ENCODE data around the gene MBD5.

MBD5 gene

DNA sequence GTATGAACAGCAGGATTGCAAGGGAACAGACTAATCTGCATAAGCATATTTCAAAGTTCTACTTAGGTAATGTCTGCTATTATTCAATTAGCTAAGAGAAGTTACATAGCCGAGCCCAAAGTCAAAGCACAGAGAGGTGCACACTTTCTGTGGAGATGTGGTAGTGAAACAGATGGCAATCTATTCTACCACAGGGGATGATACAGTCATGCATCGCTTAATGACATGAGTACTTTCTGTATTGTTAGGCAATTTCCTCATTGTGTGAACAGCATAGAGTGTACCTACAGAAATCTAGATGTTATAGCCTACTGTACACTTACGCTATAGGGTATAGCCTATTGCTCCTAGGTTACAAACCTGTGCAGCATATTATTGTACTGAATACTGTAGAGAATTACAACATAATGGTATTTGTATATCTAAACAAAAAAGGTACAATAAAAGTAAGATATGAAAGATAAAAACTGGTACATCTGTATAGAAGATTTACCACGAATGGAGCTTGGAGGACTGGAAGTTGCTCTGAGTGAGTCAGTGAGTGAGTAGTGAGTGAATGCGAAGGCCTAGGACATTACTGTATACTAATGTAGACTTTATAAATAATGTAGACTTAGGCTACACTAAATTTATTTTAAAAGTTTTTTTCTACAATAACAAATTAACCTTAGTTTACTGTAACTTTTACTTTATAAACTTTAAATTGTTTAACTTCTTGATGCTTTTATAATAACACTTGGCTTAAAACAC, 197.6 kb downstream of the MBD5 start:
- ChIA-PET POLR2A (no interaction called here), CTCF (interaction anchor here (1.1 kb wide), 1 partner anchor 228 kb away, joined by 3 read pairs; no protein-coding TSS in a partner anchor)
- no peak overlapping the region for H3K4me3 ChIP-seq (ENCODE audit: low read depth, low read length)
- DNase-seq (ENCODE audit: low read depth, low spot score) = no peak
- TF ChIP-seq, protein P1, sequence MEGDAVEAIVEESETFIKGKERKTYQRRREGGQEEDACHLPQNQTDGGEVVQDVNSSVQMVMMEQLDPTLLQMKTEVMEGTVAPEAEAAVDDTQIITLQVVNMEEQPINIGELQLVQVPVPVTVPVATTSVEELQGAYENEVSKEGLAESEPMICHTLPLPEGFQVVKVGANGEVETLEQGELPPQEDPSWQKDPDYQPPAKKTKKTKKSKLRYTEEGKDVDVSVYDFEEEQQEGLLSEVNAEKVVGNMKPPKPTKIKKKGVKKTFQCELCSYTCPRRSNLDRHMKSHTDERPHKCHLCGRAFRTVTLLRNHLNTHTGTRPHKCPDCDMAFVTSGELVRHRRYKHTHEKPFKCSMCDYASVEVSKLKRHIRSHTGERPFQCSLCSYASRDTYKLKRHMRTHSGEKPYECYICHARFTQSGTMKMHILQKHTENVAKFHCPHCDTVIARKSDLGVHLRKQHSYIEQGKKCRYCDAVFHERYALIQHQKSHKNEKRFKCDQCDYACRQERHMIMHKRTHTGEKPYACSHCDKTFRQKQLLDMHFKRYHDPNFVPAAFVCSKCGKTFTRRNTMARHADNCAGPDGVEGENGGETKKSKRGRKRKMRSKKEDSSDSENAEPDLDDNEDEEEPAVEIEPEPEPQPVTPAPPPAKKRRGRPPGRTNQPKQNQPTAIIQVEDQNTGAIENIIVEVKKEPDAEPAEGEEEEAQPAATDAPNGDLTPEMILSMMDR (IDR thresholded peaks at IDR 0.05; ENCODE audit: insufficient read depth, low read length, missing control alignments) = no peak

DNA sequence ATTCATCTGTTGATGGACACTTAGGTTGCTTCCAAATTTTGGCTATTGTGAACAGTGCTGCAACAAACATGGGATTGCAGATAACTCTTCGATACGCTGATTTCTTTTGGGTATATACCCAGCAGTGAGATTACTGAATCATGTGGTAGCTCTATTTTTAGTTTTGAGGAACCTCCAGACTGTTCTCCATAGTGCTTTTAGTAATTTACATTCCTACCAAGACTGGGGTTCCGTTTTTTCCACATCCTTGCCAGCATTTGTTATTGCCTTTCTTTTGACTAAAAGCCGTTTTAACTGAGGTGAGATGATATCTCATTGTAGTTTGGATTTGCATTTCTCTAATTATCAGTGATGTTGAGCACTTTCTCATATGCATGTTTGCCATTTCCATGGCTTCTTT, 200.3 kb downstream of the MBD5 start:
- H3K4me3 ChIP-seq (ENCODE audit: low read depth, low read length) = no peak overlapping the region
- CTCF ChIA-PET = interaction anchor here (0.6 kb wide), 1 partner anchor 288 kb away, joined by 3 read pairs; no protein-coding TSS in a partner anchor
- no peak for DNase-seq (ENCODE audit: low read depth, low spot score)
- POLR2A ChIA-PET = no interaction called here
- TF ChIP-seq, protein P1 (IDR thresholded peaks at IDR 0.05; ENCODE audit: insufficient read depth, low read length, missing control alignments) = no peak

DNA sequence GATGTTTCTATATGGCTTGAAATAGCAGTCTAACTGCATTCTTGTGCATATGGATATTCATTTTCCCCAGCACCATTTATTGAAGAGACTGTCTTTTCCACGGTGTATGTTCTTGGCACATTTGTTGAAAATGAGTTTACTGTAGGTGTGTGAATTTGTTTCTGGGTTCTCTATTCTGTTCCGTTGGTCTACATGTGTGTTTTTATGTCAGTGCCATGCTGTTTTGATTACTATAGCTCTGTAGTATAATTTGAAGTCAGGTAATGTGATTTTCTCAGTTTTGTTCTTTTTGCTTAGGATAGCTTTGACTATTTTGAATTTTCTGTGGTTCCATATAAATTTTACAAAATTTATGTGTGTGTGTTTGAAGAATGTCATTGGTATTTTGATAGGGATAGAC, 201.0 kb downstream of the MBD5 start:
- DNase-seq (ENCODE audit: low read depth, low spot score) = no peak
- ChIA-PET POLR2A (no interaction called here), CTCF (no interaction called here)
- no peak overlapping the region for H3K4me3 ChIP-seq (ENCODE audit: low read depth, low read length)
- TF ChIP-seq, protein P1 (IDR thresholded peaks at IDR 0.05; ENCODE audit: insufficient read depth, low read length, missing control alignments) = no peak

DNA sequence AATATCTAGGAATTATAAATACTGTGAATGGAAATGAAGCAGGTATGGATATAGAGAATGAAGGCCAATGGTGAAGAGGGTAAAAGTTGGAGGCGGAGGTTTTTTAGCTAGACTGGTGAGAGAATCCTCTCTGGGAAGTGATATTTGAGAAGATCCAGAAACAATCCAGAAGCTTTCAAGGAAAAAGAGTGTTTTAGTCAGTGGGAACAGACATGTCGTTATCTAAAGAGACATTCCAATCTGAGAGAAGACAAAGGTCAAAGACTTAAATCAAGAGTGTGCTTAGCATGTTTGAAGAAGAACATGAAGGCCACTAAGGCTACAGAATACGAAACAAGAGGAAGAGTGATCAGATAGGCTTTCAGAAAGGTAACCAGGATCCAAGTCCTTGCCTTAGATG, 211.0 kb downstream of the MBD5 start:
- CTCF ChIA-PET = no interaction called here
- POLR2A ChIA-PET = no interaction called here
- TF ChIP-seq, protein P1 (IDR thresholded peaks at IDR 0.05; ENCODE audit: insufficient read depth, low read length, missing control alignments) = no peak
- no peak overlapping the region for H3K4me3 ChIP-seq (ENCODE audit: low read depth, low read length)
- no peak for DNase-seq (ENCODE audit: low read depth, low spot score)

DNA sequence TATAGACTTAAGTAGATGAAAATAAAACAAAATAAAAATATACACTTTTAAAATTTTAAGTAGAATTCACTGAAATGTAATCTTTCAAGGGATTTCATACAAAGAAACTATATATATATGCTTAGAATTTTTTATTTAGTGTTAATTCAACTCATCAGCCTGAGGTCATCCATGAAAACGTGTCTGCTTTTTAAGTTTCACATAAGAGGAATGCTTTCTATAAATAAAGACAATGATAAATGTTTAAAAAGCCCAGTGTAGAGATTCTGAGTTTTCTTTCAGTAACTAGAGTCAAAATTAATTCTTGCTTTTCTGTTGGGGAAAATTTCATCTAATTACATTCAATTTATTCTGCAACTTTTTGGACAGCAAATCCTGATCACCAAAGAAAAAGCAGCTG, 213.3 kb downstream of the MBD5 start:
- DNase-seq (ENCODE audit: low read depth, low spot score) = no peak
- ChIA-PET POLR2A (no interaction called here), CTCF (no interaction called here)
- H3K4me3 ChIP-seq (ENCODE audit: low read depth, low read length) = no peak overlapping the region
- TF ChIP-seq, protein P1 (IDR thresholded peaks at IDR 0.05; ENCODE audit: insufficient read depth, low read length, missing control alignments) = no peak

DNA sequence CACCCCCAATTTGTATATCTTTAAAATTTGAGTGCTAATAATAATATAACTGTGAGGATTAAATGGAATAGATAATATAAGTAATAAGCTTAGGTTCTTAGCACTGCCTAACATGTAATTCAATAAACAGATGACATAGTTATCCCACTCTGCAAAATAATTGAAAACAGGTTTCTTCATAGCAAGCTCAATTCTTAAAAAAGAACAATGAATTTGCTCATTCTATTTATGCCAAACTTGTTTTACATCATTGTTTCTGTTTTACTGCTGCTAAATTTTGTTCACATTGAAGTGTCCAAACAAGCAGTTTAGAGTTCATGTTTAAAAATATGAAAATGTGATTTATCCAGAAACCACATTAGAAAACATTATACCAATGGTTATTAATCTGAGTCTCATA, 217.0 kb downstream of the MBD5 start:
- TF ChIP-seq, protein P1 (IDR thresholded peaks at IDR 0.05; ENCODE audit: insufficient read depth, low read length, missing control alignments) = no peak
- no peak for DNase-seq (ENCODE audit: low read depth, low spot score)
- CTCF ChIA-PET = no interaction called here
- POLR2A ChIA-PET = no interaction called here
- no peak overlapping the region for H3K4me3 ChIP-seq (ENCODE audit: low read depth, low read length)
